ENCODE data around the gene CHD9.

- TF ChIP-seq CTCF (IDR thresholded peaks at IDR 0.05) (no peak), POLR2A (IDR thresholded peaks at IDR 0.05) (no peak)
These were observed 207.9 kb downstream of the CHD9 start for GRCh38 chr16:53262645-53263044.
